GM23248 (cell line): ENCODE results near the gene SERPINB5.

Experiments
- EZH2 ChIP-seq: fragments of 200-600 bp; sonication (generic); IDR thresholded peaks from 2 replicates; pipeline ENCODE4 v1.6.1; 2018; ENCODE audit warnings: antibody characterized with exemption, mild to moderate bottlenecking; ENCODE audit not compliant: insufficient read depth, poor library complexity, severe bottlenecking
- EZH2phosphoT487 ChIP-seq: fragments of 200-600 bp; sonication (generic); IDR thresholded peaks from 2 replicates; pipeline ENCODE4 v1.6.1; 2018; ENCODE audit warnings: antibody characterized with exemption, moderate library complexity, mild to moderate bottlenecking, low read depth; ENCODE audit not compliant: insufficient read depth

DNA sequence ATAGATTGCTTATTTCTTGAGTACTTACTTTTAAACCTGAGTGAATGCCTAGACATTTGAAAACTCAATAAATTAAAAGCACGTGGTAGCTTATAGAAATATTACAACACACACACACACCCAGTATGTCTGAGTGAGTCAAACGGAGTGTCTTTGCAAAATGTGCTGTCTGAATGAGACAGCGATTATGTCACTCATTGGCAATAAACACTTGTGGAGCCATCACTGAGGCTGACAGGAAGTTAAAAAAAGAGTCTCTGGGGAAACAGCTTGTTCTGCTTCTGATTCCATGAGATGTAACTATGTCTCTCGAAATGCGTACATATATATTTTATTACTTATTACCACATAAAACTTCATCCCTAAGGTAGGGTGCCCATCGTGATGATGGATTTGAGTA lies 32.2 kb upstream of the SERPINB5 start:
- TF ChIP-seq EZH2 (no peak), EZH2phosphoT487 (no peak)
